ENCODE results near the gene ODC1.
"Not testable (repeated sequence)": the region's sequence is repeated elsewhere in the genome, so short reads cannot be mapped to it uniquely, and the experiment has no call there.

Gene ODC1

DNA sequence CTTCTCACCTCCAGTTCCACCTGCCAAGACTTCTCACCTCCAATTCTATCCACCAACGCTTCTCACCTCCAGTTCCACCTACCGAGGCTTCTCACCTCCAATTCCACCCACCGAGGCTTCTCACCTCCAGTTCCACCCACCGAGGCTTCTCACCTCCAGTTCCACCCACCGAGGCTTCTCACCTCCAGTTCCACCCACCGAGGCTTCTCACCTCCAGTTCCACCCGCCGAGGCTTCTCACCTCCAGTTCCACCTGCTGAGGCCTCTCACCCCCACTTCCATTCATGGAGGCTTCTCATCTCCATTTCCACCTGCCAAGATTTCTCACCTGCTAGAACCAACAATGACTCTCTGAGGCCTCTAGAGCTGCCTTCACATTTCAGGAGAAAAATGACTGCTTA lies 40.0 kb upstream of the ODC1 start:
- H3K36me3 ChIP-seq (ENCODE audit: control insufficient read depth in 2 of 2, insufficient read depth in 2 of 2, low read length in 2 of 2); H3K9ac ChIP-seq (ENCODE audit: low read depth in 1 of 2, low read length in 2 of 2); H3K27ac ChIP-seq (ENCODE audit: low read depth in 2 of 2, low read length in 2 of 2); H3K27me3 ChIP-seq (ENCODE audit: control insufficient read depth in 2 of 2, insufficient read depth in 2 of 2, low read length in 2 of 2); H3K4me3 ChIP-seq (ENCODE audit: low read length in 2 of 2); H3K9me3 ChIP-seq (ENCODE audit: control insufficient read depth in 2 of 2, low read length in 2 of 2): not testable (repeated sequence)
- H3K4me1 ChIP-seq (ENCODE audit: control insufficient read depth in 2 of 2, insufficient read depth in 2 of 2, low read length in 2 of 2): peaks cover 14 to 19% of the 10 kb centered on the region in 2 donors

DNA sequence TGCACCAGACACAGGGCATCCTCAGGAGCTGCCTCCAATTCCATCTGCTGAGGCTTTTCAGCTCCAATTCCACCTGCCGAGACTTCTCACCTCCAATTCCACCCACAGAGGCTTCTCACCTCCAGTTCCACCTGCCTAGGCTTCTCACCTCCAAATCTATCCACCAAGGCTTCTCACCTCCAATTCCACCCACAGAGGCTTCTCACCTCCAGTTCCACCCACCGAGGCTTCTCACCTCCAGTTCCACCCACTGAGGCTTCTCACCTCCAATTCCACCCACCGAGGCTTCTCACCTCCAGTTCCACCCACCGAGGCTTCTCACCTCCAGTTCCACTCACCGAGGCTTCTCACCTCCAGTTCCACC lies 39.6 kb upstream of the ODC1 start:
- H3K36me3 ChIP-seq (ENCODE audit: control insufficient read depth in 2 of 2, insufficient read depth in 2 of 2, low read length in 2 of 2); H3K4me3 ChIP-seq (ENCODE audit: low read length in 2 of 2); H3K9me3 ChIP-seq (ENCODE audit: control insufficient read depth in 2 of 2, low read length in 2 of 2); H3K27me3 ChIP-seq (ENCODE audit: control insufficient read depth in 2 of 2, insufficient read depth in 2 of 2, low read length in 2 of 2); H3K27ac ChIP-seq (ENCODE audit: low read depth in 2 of 2, low read length in 2 of 2): not testable (repeated sequence)
- H3K9ac ChIP-seq (ENCODE audit: low read depth in 1 of 2, low read length in 2 of 2): peak overlapping the region in 1 of 2 donors; percentile 29
- H3K4me1 ChIP-seq (ENCODE audit: control insufficient read depth in 2 of 2, insufficient read depth in 2 of 2, low read length in 2 of 2): peaks cover 13 to 19% of the 10 kb centered on the region in 2 donors

GRCh38 chr2:10487081-10487740 lies 39.1 kb upstream of the ODC1 start:
- no peaks in the 10 kb centered on the region for H3K9me3 ChIP-seq (ENCODE audit: control insufficient read depth in 2 of 2, low read length in 2 of 2)
- no peak overlapping the region for H3K27ac ChIP-seq (ENCODE audit: low read depth in 2 of 2, low read length in 2 of 2)
- H3K27me3 ChIP-seq (ENCODE audit: control insufficient read depth in 2 of 2, insufficient read depth in 2 of 2, low read length in 2 of 2): no peaks in the 10 kb centered on the region
- H3K36me3 ChIP-seq (ENCODE audit: control insufficient read depth in 2 of 2, insufficient read depth in 2 of 2, low read length in 2 of 2): no peaks in the 10 kb centered on the region
- H3K9ac ChIP-seq (ENCODE audit: low read depth in 1 of 2, low read length in 2 of 2): peak overlapping the region in 1 of 2 donors; percentile 29
- peaks cover 13 to 19% of the 10 kb centered on the region in 2 donors for H3K4me1 ChIP-seq (ENCODE audit: control insufficient read depth in 2 of 2, insufficient read depth in 2 of 2, low read length in 2 of 2)
- H3K4me3 ChIP-seq (ENCODE audit: low read length in 2 of 2): no peak overlapping the region

GRCh38 chr2:10486601-10487079 lies 38.5 kb upstream of the ODC1 start:
- Histone ChIP-seq H3K27me3 (ENCODE audit: control insufficient read depth in 2 of 2, insufficient read depth in 2 of 2, low read length in 2 of 2) (no peaks in the 10 kb centered on the region), H3K27ac (ENCODE audit: low read depth in 2 of 2, low read length in 2 of 2) (no peak overlapping the region), H3K9me3 (ENCODE audit: control insufficient read depth in 2 of 2, low read length in 2 of 2) (no peaks in the 10 kb centered on the region), H3K9ac (ENCODE audit: low read depth in 1 of 2, low read length in 2 of 2) (no peak overlapping the region), H3K4me3 (ENCODE audit: low read length in 2 of 2) (no peak overlapping the region), H3K36me3 (ENCODE audit: control insufficient read depth in 2 of 2, insufficient read depth in 2 of 2, low read length in 2 of 2) (no peaks in the 10 kb centered on the region), H3K4me1 (ENCODE audit: control insufficient read depth in 2 of 2, insufficient read depth in 2 of 2, low read length in 2 of 2) (peaks cover 13 to 19% of the 10 kb centered on the region in 2 donors)

GRCh38 chr2:10486091-10486490 lies 38.0 kb upstream of the ODC1 start:
- Histone ChIP-seq H3K4me3 (ENCODE audit: low read length in 2 of 2) (no peak overlapping the region), H3K36me3 (ENCODE audit: control insufficient read depth in 2 of 2, insufficient read depth in 2 of 2, low read length in 2 of 2) (no peaks in the 10 kb centered on the region), H3K27me3 (ENCODE audit: control insufficient read depth in 2 of 2, insufficient read depth in 2 of 2, low read length in 2 of 2) (peaks cover 0 to 2% of the 10 kb centered on the region in 2 donors), H3K27ac (ENCODE audit: low read depth in 2 of 2, low read length in 2 of 2) (no peak overlapping the region), H3K4me1 (ENCODE audit: control insufficient read depth in 2 of 2, insufficient read depth in 2 of 2, low read length in 2 of 2) (peaks cover 11 to 15% of the 10 kb centered on the region in 2 donors), H3K9me3 (ENCODE audit: control insufficient read depth in 2 of 2, low read length in 2 of 2) (no peaks in the 10 kb centered on the region), H3K9ac (ENCODE audit: low read depth in 1 of 2, low read length in 2 of 2) (no peak overlapping the region)

DNA sequence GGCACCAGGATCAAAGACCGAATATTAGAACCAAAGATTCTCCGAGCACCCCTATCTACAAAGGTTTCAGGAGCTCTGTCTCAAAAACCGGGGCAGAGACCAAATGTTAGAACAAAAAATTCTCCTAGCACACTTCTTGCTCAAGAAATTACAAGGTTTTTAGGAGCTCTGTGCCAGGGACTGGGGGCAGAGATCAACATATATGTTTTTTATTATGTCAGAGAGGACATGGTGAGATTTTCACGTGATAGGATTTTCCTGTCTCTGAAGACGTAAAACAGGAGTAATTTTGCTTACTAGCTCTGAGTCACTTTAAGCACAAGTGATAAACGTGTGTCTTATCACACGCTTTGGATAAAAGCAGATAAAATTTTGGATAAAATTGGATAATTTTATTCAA lies 34.8 kb upstream of the ODC1 start:
- H3K9ac ChIP-seq (ENCODE audit: low read depth in 1 of 2, low read length in 2 of 2): no peak overlapping the region
- H3K4me1 ChIP-seq (ENCODE audit: control insufficient read depth in 2 of 2, insufficient read depth in 2 of 2, low read length in 2 of 2): peaks cover 8 to 9% of the 10 kb centered on the region in 2 donors
- no peaks in the 10 kb centered on the region for H3K9me3 ChIP-seq (ENCODE audit: control insufficient read depth in 2 of 2, low read length in 2 of 2)
- H3K4me3 ChIP-seq (ENCODE audit: low read length in 2 of 2): no peak overlapping the region
- peaks cover 0 to 2% of the 10 kb centered on the region in 2 donors for H3K27me3 ChIP-seq (ENCODE audit: control insufficient read depth in 2 of 2, insufficient read depth in 2 of 2, low read length in 2 of 2)
- H3K36me3 ChIP-seq (ENCODE audit: control insufficient read depth in 2 of 2, insufficient read depth in 2 of 2, low read length in 2 of 2): no peaks in the 10 kb centered on the region
- no peak overlapping the region for H3K27ac ChIP-seq (ENCODE audit: low read depth in 2 of 2, low read length in 2 of 2)

DNA sequence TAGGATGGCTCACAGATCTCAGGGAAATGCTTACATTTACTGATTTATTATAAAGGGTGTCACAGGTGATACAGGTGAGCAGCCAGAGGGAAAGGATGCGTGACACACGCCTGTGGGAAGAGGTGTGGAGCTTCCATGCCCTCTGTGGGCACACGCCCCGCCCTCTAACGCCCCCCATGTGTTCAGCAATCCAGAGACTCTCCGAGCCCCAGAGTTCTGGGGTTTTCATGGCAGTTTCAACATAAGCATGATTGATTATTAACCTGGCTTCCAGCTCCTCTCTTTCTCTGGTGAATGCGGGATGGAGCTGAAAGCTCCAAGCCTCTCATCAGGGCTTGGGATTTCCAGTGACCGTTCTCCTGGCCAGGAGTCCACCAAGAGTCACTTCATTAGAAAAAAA lies 34.3 kb upstream of the ODC1 start:
- no peak overlapping the region for H3K9ac ChIP-seq (ENCODE audit: low read depth in 1 of 2, low read length in 2 of 2)
- H3K36me3 ChIP-seq (ENCODE audit: control insufficient read depth in 2 of 2, insufficient read depth in 2 of 2, low read length in 2 of 2): no peaks in the 10 kb centered on the region
- no peak overlapping the region for H3K4me3 ChIP-seq (ENCODE audit: low read length in 2 of 2)
- H3K4me1 ChIP-seq (ENCODE audit: control insufficient read depth in 2 of 2, insufficient read depth in 2 of 2, low read length in 2 of 2): peaks cover 8 to 9% of the 10 kb centered on the region in 2 donors
- no peaks in the 10 kb centered on the region for H3K9me3 ChIP-seq (ENCODE audit: control insufficient read depth in 2 of 2, low read length in 2 of 2)
- H3K27me3 ChIP-seq (ENCODE audit: control insufficient read depth in 2 of 2, insufficient read depth in 2 of 2, low read length in 2 of 2): peaks cover 0 to 2% of the 10 kb centered on the region in 2 donors
- H3K27ac ChIP-seq (ENCODE audit: low read depth in 2 of 2, low read length in 2 of 2): no peak overlapping the region

DNA sequence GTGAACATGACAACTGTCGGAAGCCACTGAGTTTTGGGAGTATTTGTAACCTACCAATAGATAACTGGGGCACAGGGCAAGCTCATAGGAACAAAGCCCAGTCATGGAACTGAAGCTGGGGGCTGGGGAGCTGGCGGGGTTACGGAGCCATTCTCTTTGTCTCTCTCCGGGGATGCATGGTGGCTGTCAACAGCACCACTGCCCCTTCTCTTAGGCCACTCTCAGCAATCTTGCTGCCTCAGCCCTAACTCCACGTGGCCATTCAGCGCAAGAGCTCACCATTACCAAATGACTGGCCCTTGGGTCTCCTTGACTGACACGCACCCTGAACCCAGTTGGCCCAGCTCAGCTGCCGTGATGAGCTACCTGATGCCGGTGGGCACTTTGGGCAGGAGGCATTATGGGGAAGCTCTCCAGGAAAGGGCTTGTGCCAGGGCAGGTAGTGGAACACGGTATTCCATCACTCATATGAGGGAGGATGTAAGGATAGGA lies 33.6 kb upstream of the ODC1 start:
- no peaks in the 10 kb centered on the region for H3K36me3 ChIP-seq (ENCODE audit: control insufficient read depth in 2 of 2, insufficient read depth in 2 of 2, low read length in 2 of 2)
- no peak overlapping the region for H3K27ac ChIP-seq (ENCODE audit: low read depth in 2 of 2, low read length in 2 of 2)
- no peaks in the 10 kb centered on the region for H3K9me3 ChIP-seq (ENCODE audit: control insufficient read depth in 2 of 2, low read length in 2 of 2)
- peaks cover 4 to 5% of the 10 kb centered on the region in 2 donors for H3K4me1 ChIP-seq (ENCODE audit: control insufficient read depth in 2 of 2, insufficient read depth in 2 of 2, low read length in 2 of 2)
- H3K9ac ChIP-seq (ENCODE audit: low read depth in 1 of 2, low read length in 2 of 2): no peak overlapping the region
- peaks cover 0 to 2% of the 10 kb centered on the region in 2 donors for H3K27me3 ChIP-seq (ENCODE audit: control insufficient read depth in 2 of 2, insufficient read depth in 2 of 2, low read length in 2 of 2)
- H3K4me3 ChIP-seq (ENCODE audit: low read length in 2 of 2): no peak overlapping the region

DNA sequence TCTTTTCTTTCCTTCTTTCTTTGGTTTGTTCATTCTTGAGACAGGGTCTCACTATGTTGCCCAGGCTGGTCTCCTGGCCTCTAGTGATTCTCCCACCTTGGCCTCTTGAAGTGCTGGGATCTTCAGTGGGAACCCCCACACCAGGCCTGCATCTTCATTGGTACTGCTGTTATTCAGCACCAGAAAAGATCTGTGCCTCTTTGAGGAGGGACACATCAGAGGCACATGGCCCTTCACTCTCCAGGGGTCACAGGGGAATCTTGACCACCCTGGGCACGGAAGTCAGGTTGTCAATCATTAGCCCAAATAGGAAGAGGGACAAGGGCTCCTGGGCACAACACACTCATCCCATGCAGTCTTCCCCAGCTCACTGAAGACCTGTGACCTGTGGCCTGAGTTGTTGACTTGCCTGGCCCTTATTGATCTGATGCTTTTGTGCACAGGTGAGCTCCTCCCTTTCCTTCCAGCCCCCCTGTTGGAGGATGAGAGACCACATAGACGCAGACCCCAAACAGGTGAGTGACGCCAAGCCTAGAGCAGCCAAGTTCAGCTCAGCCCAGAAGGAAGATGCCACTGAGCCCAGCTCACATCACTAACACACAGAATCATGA lies 33.0 kb upstream of the ODC1 start:
- Histone ChIP-seq H3K27me3 (ENCODE audit: control insufficient read depth in 2 of 2, insufficient read depth in 2 of 2, low read length in 2 of 2) (peaks cover 0 to 2% of the 10 kb centered on the region in 2 donors), H3K9ac (ENCODE audit: low read depth in 1 of 2, low read length in 2 of 2) (no peak overlapping the region), H3K36me3 (ENCODE audit: control insufficient read depth in 2 of 2, insufficient read depth in 2 of 2, low read length in 2 of 2) (no peaks in the 10 kb centered on the region), H3K9me3 (ENCODE audit: control insufficient read depth in 2 of 2, low read length in 2 of 2) (no peaks in the 10 kb centered on the region), H3K27ac (ENCODE audit: low read depth in 2 of 2, low read length in 2 of 2) (no peak overlapping the region), H3K4me1 (ENCODE audit: control insufficient read depth in 2 of 2, insufficient read depth in 2 of 2, low read length in 2 of 2) (no peaks in the 10 kb centered on the region), H3K4me3 (ENCODE audit: low read length in 2 of 2) (no peak overlapping the region)

GRCh38 chr2:10480359-10480949 lies 32.3 kb upstream of the ODC1 start:
- H3K27me3 ChIP-seq (ENCODE audit: control insufficient read depth in 2 of 2, insufficient read depth in 2 of 2, low read length in 2 of 2): peaks cover 0 to 2% of the 10 kb centered on the region in 2 donors

More at GRCh38 chr2:10480359-10480949, 32.3 kb upstream of the ODC1 start:
- Histone ChIP-seq H3K4me1 (ENCODE audit: control insufficient read depth in 2 of 2, insufficient read depth in 2 of 2, low read length in 2 of 2) (no peaks in the 10 kb centered on the region), H3K9ac (ENCODE audit: low read depth in 1 of 2, low read length in 2 of 2) (no peak overlapping the region), H3K4me3 (ENCODE audit: low read length in 2 of 2) (no peak overlapping the region), H3K36me3 (ENCODE audit: control insufficient read depth in 2 of 2, insufficient read depth in 2 of 2, low read length in 2 of 2) (no peaks in the 10 kb centered on the region), H3K27ac (ENCODE audit: low read depth in 2 of 2, low read length in 2 of 2) (no peak overlapping the region), H3K9me3 (ENCODE audit: control insufficient read depth in 2 of 2, low read length in 2 of 2) (no peaks in the 10 kb centered on the region)
